Cortex of kidney (tissue), 1 donor: ENCODE measurements around the gene PHKB.

ENCODE experiments used
- DNase-seq: peaks from one replicate; lab custom pipeline; 2025; lab: John Stamatoyannopoulos, UW

PHKB gene

GRCh38 chr16:47693226-47693625 lies 232.1 kb downstream of the PHKB start:
- no peak for DNase-seq

DNA sequence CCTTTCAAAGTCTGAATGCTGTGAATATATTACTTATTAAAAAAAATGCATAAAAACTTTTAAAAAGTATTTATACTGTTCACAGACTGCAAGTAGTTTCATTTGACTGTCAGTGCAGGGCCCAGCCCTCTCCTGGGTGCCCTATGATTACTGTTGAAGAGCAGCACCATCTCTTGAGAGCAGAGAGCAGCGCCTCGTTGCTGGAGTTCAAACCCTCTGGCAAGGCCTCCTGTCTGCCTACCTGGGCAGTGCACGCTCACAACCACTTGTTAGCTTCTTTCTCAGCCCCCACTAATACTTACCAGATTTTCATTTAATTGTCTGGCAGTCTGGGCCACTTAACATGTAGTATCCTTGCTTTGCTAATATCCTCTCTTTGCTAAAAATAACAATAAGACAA lies 233.4 kb downstream of the PHKB start:
- no peak for DNase-seq

GRCh38 chr16:47695756-47696155 lies 234.6 kb downstream of the PHKB start:
- no peak for DNase-seq

GRCh38 chr16:47697826-47698225 lies 236.7 kb downstream of the PHKB start:
- no peak for DNase-seq

GRCh38 chr16:47699106-47699505 lies 238.0 kb downstream of the PHKB start:
- no peak for DNase-seq

GRCh38 chr16:47700857-47701587 lies 239.9 kb downstream of the PHKB start:
- no peak for DNase-seq

DNA sequence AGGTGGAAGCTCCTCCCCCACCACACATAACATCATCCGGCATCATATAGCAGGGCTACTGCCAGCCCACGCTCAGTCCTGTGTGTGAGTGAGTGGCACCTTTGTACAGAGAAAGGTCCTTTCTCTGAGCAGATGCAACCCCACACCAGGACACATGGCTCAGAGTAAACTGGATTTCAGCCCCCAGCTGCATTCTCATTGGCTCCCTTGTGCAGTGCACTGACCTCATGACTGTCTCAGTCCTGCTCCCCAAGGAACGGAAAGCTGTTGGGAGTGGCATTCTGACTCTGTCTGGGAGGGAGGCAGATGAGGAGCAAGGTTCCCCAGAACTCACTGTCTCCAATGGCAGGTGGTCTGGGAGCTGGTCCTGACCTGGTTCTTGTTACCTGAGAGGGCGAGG lies 244.1 kb downstream of the PHKB start:
- no peak for DNase-seq

DNA sequence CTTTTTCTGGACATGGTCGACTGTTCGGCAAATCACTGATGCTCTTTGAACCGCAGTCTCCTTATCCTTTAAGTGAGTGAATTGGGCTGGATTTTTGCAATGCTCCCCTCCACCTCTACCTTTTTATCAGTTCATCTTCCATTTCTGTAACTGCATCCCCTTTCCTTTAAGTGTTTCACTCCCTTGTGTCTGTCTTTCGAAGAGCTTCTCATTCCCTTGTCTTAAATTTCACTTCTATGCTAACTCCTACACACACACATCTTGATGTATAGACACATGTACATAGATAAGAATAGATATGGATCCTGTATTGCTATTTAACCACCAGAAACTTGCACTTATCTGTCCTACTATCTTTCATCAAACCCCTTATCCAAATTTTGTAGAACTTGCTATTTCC lies 250.7 kb downstream of the PHKB start:
- DNase-seq: no peak

DNA sequence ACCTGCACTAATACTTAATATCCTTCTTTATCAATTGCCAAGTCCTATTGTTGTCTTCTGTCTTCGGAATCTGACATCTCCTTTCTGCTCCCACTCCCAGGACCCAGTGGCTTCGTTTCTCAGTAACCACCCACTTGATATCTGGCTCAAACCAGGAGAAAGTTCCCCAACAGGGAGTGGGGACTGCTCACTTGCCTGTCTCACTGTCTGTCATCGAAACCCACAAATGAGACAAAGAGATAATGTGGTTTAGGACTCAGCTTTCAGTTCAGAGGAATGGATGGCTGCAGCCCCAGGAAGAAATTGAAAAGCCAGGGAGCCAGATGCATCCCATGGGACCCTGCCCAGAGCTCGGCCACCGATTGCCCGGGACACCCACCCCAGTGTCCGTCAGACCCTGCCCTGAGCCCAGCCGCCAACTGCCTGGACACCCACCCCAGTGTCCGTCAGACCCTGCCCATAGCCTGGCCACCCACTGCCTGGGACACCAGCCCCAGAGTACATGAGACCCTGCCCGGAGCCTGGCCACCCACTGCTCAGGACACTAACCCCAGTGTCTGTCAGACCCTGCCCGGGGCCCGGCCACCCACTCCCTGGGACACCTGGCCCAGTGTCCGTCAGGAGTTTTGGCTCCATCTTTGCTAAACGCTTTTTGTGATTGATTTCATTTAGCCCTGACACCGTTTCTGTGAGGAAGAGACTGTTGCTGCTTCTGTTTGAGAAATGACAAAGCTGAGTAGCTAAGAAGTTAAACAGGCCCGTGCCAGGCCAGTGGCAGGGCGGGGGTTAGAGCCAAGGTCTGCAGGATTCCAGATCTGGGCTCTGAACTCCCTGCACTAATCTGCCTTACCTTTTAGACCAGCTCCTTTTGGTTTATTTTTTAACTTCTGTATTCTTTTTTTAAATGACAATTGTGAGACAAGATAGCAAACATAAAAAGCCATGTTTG lies 251.4 kb downstream of the PHKB start:
- no peak for DNase-seq

- no peak for DNase-seq
Observed at GRCh38 chr16:47713225-47713595, 252.1 kb downstream of the PHKB start.

GRCh38 chr16:47715442-47716083 lies 254.4 kb downstream of the PHKB start:
- DNase-seq: no peak

GRCh38 chr16:47716571-47716970 lies 255.4 kb downstream of the PHKB start:
- no peak for DNase-seq

DNA sequence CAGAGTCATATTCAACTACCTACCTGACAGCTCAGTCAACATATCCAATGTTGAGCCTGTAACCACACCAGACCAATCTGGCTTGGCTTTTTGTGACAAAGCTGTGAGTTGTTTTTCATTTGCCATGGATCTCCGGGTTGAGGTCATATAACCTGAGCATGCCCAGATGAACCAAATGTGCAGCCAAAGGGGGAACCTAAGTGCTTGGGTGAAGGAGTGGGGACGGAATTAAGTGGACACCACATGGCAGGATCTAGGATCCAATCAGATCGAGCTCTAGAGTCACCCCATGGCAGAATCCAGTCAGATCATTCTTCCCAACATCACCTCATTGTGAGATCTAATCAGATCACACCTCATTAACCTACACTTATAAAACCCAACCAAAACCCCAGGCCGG lies 258.6 kb downstream of the PHKB start:
- no peak for DNase-seq

- no peak for DNase-seq
Observed at GRCh38 chr16:47721006-47721637, 260.0 kb downstream of the PHKB start.

DNA sequence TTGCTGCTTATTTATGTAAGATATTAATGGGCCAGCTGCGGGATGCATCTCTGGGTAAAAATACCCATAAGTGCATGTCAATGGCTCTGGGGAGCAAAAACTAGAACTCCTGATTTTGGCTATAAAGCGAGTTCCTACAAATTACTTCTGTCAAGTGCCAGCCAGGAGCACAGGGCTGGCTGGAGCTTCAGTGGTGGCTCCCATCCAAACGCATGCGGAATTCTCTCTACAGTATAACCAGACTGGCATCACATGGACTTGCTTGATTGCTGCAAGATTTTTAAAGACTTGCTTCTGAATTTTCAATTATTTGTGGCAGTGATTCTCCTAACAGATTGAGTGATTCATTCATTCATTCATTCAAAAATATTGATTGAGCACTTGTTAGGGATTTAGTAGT lies 260.9 kb downstream of the PHKB start:
- DNase-seq: no peak

GRCh38 chr16:47724115-47724785 lies 263.1 kb downstream of the PHKB start:
- no peak for DNase-seq

- DNase-seq: no peak
Observed at GRCh38 chr16:47725188-47725695, 264.1 kb downstream of the PHKB start.

- no peak for DNase-seq
Observed at GRCh38 chr16:47726031-47726675, 265.0 kb downstream of the PHKB start.

GRCh38 chr16:47727131-47727530 lies 266.0 kb downstream of the PHKB start:
- DNase-seq: no peak

GRCh38 chr16:47728205-47728604 lies 267.1 kb downstream of the PHKB start:
- no peak for DNase-seq

DNA sequence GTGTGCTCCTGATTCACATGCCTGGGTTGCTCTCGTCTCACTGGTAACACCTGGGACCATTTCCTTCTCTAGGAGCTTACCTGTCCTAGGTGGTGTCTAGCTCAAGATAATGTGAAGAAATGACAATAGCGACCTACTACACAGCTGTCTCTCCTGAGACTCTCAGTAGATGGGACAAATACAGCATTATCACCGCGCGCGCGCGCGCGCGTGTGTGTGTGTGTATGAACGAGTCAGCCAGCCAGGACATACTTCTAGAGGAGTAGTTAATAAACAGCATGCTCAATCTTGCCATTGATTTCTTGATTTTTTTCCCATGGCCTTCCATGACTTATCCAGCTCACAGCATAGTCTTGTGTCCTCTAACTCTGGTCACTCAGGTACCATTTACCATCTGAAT lies 268.6 kb downstream of the PHKB start:
- no peak for DNase-seq
